ENCODE measurements around the gene OR5T2. TPM values are rescaled to one million over a fixed set of nuclear protein-coding genes. Genes with fewer than 3 reads are reported as not detected.
"Not testable (repeated sequence)": the region's sequence is repeated elsewhere in the genome, so short reads cannot be mapped to it uniquely, and the experiment has no call there.

OR5T2 gene
- not detected for polyA plus RNA-seq (2013, experiment 1 of 2; ENCODE audit: insufficient read length)
- not detected for polyA plus RNA-seq (2013, experiment 2 of 2; ENCODE audit: insufficient read length)

- no peak for DNase-seq
Measured at GRCh38 chr11:56234155-56234554, at the start of gene OR5T2. TSS of gene OR5T2 (minus strand) at chr11:56234255. CDS start at chr11:56233062, 1,193 bp downstream.

- no peak for DNase-seq
Measured at GRCh38 chr11:56273854-56274253, 39.8 kb upstream of the OR5T2 start, which contains the start of gene OR5T1. TSS of gene OR5T1 (plus strand) at chr11:56274154. CDS start at chr11:56275639, 1,485 bp downstream.

- DNase-seq = no peak
Measured at GRCh38 chr11:56271092-56271491, 37.0 kb upstream of the OR5T2 start.

GRCh38 chr11:56251954-56252353 lies 17.9 kb upstream of the OR5T2 start, which contains the start of gene OR5T3:
TSS of gene OR5T3 (plus strand) at chr11:56252254. CDS start at chr11:56252254, 0 bp downstream.
- DNase-seq = no peak

- DNase-seq = not testable (repeated sequence)
Measured at GRCh38 chr11:56219735-56220134, 14.3 kb downstream of the OR5T2 start.

GRCh38 chr11:56214537-56214936 lies 19.5 kb downstream of the OR5T2 start:
- no peak for DNase-seq

GRCh38 chr11:56207790-56208189 lies 26.3 kb downstream of the OR5T2 start:
- DNase-seq = no peak

GRCh38 chr11:56197367-56197766 lies 36.7 kb downstream of the OR5T2 start:
- DNase-seq = no peak

GRCh38 chr11:56196705-56197104 lies 37.4 kb downstream of the OR5T2 start:
- DNase-seq = no peak

- DNase-seq = no peak
Measured at GRCh38 chr11:56188602-56189001, 45.5 kb downstream of the OR5T2 start.

GRCh38 chr11:56183459-56183858 lies 50.6 kb downstream of the OR5T2 start:
- DNase-seq = no peak
